PC-9 (cell line): Measurements from ENCODE around the gene CACNG6.

Experiments
- CTCF ChIP-seq: fragments of 200-600 bp; sonication (generic); conservative IDR thresholded peaks from 2 replicates; pipeline ENCODE4 v1.6.1; 2017; ENCODE audit warnings: mixed run types, antibody characterized with exemption, mild to moderate bottlenecking, moderate library complexity
- EZH2 ChIP-seq: fragments of 200-600 bp; sonication (generic); IDR thresholded peaks from 2 replicates; pipeline ENCODE4 v1.8.0; 2017; ENCODE audit warnings: antibody characterized with exemption, low read depth

GRCh38 chr19:53982611-53983010 is 8.8 kb upstream of the CACNG6 start:
- TF ChIP-seq CTCF (no peak), EZH2 (no peak)
